ENCODE data around the gene MED13.
A peak's percentile ranks its signal among the peaks of the same experiment; 100 is the strongest.

DNA sequence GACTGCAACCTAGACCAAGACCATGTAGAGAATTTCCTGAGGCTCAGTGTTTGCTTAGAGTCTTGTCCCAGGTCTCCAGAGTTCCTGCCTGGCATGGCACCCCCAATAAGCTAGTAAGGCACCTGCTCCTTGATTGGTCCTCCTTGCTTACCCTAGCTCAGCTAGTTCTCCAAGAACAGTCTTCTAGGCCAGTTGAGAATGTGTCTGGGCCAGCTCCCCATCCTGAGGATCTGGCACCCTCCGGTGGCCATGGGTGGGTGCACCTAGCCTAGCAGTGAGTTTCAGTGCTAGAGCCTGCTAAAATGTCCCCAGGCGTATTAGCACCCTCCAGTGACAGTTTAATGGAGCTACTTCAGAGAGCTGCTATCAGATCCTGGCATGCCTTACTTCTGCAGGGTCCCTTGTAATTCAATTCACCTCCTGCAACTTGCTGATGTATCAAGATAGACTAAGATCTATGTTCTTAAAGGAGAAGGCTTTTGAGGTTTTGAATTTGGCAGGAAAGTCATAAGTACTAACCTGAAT, 44.4 kb upstream of the MED13 start:
- TF ChIP-seq, protein P1, sequence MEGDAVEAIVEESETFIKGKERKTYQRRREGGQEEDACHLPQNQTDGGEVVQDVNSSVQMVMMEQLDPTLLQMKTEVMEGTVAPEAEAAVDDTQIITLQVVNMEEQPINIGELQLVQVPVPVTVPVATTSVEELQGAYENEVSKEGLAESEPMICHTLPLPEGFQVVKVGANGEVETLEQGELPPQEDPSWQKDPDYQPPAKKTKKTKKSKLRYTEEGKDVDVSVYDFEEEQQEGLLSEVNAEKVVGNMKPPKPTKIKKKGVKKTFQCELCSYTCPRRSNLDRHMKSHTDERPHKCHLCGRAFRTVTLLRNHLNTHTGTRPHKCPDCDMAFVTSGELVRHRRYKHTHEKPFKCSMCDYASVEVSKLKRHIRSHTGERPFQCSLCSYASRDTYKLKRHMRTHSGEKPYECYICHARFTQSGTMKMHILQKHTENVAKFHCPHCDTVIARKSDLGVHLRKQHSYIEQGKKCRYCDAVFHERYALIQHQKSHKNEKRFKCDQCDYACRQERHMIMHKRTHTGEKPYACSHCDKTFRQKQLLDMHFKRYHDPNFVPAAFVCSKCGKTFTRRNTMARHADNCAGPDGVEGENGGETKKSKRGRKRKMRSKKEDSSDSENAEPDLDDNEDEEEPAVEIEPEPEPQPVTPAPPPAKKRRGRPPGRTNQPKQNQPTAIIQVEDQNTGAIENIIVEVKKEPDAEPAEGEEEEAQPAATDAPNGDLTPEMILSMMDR (IDR thresholded peaks at IDR 0.05; ENCODE audit: insufficient read depth, low read length) = peak; percentile 81
- no peak for TF ChIP-seq REST (IDR thresholded peaks at IDR 0.05; ENCODE audit: insufficient replicate concordance, low read depth)
- TF ChIP-seq GABPA (IDR thresholded peaks at IDR 0.05; ENCODE audit: low read depth) = no peak
- TF ChIP-seq POLR2AphosphoS5 (IDR thresholded peaks at IDR 0.05; ENCODE audit: low read depth) = no peak

Data from HL-60 (cell line).